Vein endothelial cell (primary cell): Measurements from ENCODE around the gene RNF151. TPM values are rescaled to one million over a fixed set of nuclear protein-coding genes. Genes with fewer than 3 reads are reported as not detected.

Source experiments
- small RNA-seq: library from RNA; depleted of rRNA; stranded (forward); fragments of <200 nt; gene quantifications from one replicate; pipeline ENCODE3, GENCODE V24; 2012
- total RNA-seq: library from RNA; depleted of rRNA; stranded (reverse); fragments of >200 nt; gene quantifications from 2 replicates; pipeline ENCODE4 v1.2.3, GENCODE V29; 2012

RNF151 gene
- not detected in 2 replicates for total RNA-seq

GRCh38 chr16:1966460-1966859 lies at the start of gene RNF151:
TSS of gene RNF151 (plus strand) at chr16:1966856. CDS start at chr16:1966882, 26 bp downstream.

GRCh38 chr16:1918351-1919326 lies 48.0 kb upstream of the RNF151 start, which contains the start of gene HS3ST6:
TSS of gene HS3ST6 (minus strand) at chr16:1918415. CDS start at chr16:1918323, 92 bp downstream.

GRCh38 chr16:1942810-1943726 lies 23.6 kb upstream of the RNF151 start, which contains the start of gene MSRB1:
TSS of gene MSRB1 (minus strand) at chr16:1943199. CDS start at chr16:1943156, 43 bp downstream.

GRCh38 chr16:1959269-1960039 lies 7.2 kb upstream of the RNF151 start, which contains the start of gene NDUFB10:
TSS of gene NDUFB10 (plus strand) at chr16:1959538. CDS start at chr16:1959625, 87 bp downstream.

GRCh38 chr16:1964506-1965395 lies 1.9 kb upstream of the RNF151 start, which contains the start of gene RPS2:
TSS of gene RPS2 (minus strand) at chr16:1964826. CDS start at chr16:1964625, 201 bp downstream.

DNA sequence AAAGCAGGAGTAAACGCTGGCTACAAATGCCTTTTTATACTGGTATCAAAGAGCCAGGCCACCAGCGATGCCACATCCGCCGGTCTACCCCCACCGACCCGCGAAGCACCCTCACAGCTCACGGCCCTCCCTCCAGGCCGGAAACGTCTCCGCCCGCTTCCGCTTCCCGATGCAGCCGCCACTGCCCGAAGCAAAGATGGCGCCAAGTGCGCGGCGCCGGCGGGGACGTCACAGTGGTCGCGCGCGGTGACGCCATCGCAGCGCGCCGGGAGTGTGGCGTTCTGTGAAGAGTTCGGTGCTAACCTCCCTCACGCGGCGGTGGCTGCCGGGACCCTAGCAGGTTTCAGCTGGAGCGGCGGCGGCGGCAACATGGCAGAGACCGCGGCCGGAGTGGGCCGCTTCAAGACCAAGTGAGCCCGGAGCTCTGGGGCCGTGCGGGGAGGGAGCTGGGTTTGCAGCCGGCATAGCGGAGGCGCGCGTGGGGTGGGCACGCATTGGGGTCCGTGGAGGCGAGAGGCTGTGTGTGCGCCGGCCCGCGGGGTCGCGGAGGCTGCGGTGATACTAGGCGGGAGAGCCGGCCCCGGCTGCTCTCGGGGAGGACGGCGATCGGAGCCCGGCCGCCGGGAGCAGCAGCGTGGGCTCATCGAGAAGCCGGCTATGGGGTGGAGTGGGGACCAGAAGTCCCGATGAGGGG lies 5.3 kb downstream of the RNF151 start, which contains the start of gene TBL3:
Gene TBL3, plus strand, starts transcription at position 258 of the 694 bp plus-strand sequence. Its CDS starts 112 bp downstream, at position 370.

DNA sequence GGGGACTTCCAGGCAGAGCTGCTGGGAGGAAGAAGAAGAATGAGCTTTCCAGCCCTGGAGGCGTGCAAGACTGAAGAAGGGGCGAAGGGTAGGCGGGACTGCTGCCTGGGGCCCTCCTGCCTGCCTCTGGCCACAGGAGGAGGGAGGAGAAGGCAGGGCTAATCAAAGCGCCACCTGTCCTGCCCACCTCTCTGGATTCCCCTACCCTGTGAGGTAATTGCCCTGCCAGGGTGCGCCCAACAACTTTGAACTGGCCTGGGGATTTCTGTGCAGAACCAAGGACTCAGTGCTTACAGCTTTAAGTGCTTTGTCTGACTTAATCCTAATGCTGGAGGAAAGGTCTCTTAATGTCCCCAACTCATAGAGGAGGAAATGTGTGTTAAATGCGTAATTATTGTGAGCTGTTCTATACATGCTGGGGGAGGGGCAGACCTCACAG lies 14.8 kb downstream of the RNF151 start, which contains the start of gene NOXO1:
Gene NOXO1, minus strand, starts transcription at position 72 of the 439 bp plus-strand sequence. CDS start 290 bp downstream, outside the sequence.

DNA sequence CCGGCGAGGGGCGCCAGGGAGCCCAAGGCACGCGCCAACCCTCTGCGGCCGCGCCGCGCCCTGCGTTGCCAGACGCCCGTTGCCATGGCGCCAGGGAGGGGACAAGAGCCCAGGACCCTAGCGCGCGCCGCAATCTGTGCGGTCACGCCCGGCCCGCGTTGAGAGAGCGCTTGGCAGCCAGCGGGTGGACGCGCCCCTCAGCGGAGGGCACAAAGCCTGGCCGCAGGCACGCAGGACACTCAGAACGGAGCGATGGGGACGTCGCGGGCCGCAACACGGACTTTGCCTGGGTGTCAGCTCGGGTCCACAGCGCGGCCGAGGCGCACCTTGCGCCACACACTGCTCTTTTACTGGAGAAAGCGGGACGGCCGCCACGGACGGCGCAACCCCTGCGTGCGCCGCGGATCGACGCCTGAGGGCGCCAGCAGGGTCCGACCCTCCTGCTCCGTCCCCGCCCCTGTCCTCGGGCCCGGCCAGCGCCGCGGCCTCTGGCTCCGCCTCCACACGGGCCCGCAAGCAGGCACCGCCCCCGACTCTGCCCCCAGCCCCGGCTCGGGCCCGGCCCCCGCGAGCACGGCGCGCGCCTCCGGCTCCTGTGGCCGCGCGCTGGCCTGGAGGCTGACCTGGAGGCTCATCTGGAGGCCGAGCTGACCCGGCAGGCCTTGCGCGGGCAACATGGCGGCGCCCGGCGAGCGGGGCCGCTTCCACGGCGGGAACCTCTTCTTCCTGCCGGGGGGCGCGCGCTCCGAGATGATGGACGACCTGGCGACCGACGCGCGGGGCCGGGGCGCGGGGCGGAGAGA lies 17.1 kb downstream of the RNF151 start, which contains the start of gene GFER:
Gene GFER, plus strand, starts transcription at position 650 of the 803 bp plus-strand sequence. Its CDS starts 26 bp downstream, at position 676.

DNA sequence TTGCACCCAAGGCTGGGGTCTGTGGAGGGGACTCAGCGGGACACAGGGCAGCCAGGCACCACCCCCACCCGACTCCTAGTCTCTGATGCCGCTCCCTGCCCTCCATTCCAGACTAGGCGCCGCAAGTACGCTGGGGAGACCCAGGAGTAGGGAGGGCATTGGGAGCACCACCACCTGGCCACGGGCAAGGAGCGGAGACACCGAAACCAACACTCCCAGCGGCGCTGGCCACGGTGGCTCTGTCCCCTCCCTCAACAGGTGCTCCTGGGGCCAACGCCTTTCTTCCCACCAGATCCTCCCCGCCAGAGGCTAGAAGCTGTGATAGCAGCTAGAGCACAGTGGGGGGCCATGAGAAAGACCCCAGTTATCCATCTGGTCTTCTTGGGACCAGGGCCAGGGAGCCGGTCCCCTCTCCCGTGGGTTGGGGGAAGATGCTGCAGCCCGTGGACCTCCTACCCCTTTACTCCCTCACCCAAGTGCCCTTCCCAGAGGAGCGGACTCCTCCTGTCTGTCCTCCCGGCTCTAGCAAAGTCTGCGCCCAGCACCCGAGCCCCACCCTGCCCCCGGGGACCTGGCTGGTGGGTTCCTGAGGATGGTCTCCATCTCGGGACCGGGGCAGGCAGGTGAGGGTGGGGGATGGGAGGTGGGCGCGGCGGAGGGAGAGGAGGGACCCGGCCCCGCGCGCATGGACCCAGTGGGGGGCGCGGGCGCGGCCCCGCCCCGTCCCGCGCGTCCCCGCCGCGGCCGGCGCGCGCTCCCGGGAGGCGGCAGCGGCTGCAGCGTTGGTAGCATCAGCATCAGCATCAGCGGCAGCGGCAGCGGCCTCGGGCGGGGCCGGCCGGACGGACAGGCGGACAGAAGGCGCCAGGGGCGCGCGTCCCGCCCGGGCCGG lies 22.8 kb downstream of the RNF151 start, which contains the start of gene SYNGR3:
Gene SYNGR3, plus strand, starts transcription at position 762 of the 892 bp plus-strand sequence. CDS start 133 bp downstream, outside the sequence.

GRCh38 chr16:2009791-2010510 lies 43.3 kb downstream of the RNF151 start, which contains the start of gene ZNF598:
TSS of gene ZNF598 (minus strand) at chr16:2009821.

Small RNA genes lying within 50 kb of the gene (small RNA-seq; reads per million reads assigned to genes)
- gene AC005363.2 (not detected), gene RN7SL219P (not detected), gene SNORA10 (not detected), gene SNORA64 (not detected)

Other genes with a start within 250 kb of the RNF151 start
- gene NME3, start 195.3 kb upstream of the RNF151 start, total RNA-seq: 32.4 and 54.5 TPM in 2 replicates
- gene EME2, start 194.0 kb upstream of the RNF151 start, total RNA-seq: 10.6 and 14.0 TPM in 2 replicates
- 69.7 and 78.7 TPM in 2 replicates for gene MRPS34, start 193.7 kb upstream of the RNF151 start, total RNA-seq
- 38.2 and 48.7 TPM in 2 replicates for gene SPSB3, start 184.3 kb upstream of the RNF151 start, total RNA-seq
- 90.8 and 92.0 TPM in 2 replicates for gene NUBP2, start 183.9 kb upstream of the RNF151 start, total RNA-seq
- not detected in 2 replicates for gene IGFALS, start 173.2 kb upstream of the RNF151 start, total RNA-seq
- gene HAGH, start 140.0 kb upstream of the RNF151 start, total RNA-seq: 50.9 and 62.7 TPM in 2 replicates
- 76.4 and 86.2 TPM in 2 replicates for gene FAHD1, start 139.7 kb upstream of the RNF151 start, total RNA-seq
- gene MEIOB, start 94.7 kb upstream of the RNF151 start, total RNA-seq: not detected in 2 replicates
- not detected in 2 replicates for gene HS3ST6, start 48.4 kb upstream of the RNF151 start, total RNA-seq
- 20.5 and 21.6 TPM in 2 replicates for gene MSRB1, start 23.7 kb upstream of the RNF151 start, total RNA-seq
- not detected in 2 replicates for gene RPL3L, start 12.2 kb upstream of the RNF151 start, total RNA-seq
- gene NDUFB10, start 7.3 kb upstream of the RNF151 start, total RNA-seq: 118 and 137 TPM in 2 replicates
- gene RPS2, start 2.0 kb upstream of the RNF151 start, total RNA-seq: 2,303 and 3,069 TPM in 2 replicates
- gene TBL3, start 5.2 kb downstream of the RNF151 start, total RNA-seq: 45.9 and 54.2 TPM in 2 replicates
- 0.33 TPM in 1 of 2 replicates, not detected in the other for gene NOXO1, start 14.6 kb downstream of the RNF151 start, total RNA-seq
- gene GFER, start 17.3 kb downstream of the RNF151 start, total RNA-seq: 11.9 and 15.7 TPM in 2 replicates
- gene SYNGR3, start 23.1 kb downstream of the RNF151 start, total RNA-seq: 1.9 and 6.9 TPM in 2 replicates
- gene ZNF598, start 43.0 kb downstream of the RNF151 start, total RNA-seq: 29.7 and 33.1 TPM in 2 replicates
- gene NPW, start 52.9 kb downstream of the RNF151 start, total RNA-seq: 0.98 and 1.1 TPM in 2 replicates
- gene NHERF2, start 60.0 kb downstream of the RNF151 start, total RNA-seq: 40.5 and 82.0 TPM in 2 replicates
- 17.9 and 28.1 TPM in 2 replicates for gene NTHL1, start 81.0 kb downstream of the RNF151 start, total RNA-seq
- gene TSC2, start 81.1 kb downstream of the RNF151 start, total RNA-seq: 67.1 and 86.9 TPM in 2 replicates
- 64.7 and 80.0 TPM in 2 replicates for gene PKD1, start 169.0 kb downstream of the RNF151 start, total RNA-seq
- 0.65 and 0.86 TPM in 2 replicates for gene RAB26, start 181.8 kb downstream of the RNF151 start, total RNA-seq
- 117 and 169 TPM in 2 replicates for gene TRAF7, start 188.9 kb downstream of the RNF151 start, total RNA-seq
- gene CASKIN1, start 229.7 kb downstream of the RNF151 start, total RNA-seq: under 0.01 TPM in 2 replicates
- 36.4 and 40.5 TPM in 2 replicates for gene MLST8, start 238.6 kb downstream of the RNF151 start, total RNA-seq
- 0.98 and 2.1 TPM in 2 replicates for gene BRICD5, start 244.0 kb downstream of the RNF151 start, total RNA-seq
- 20.3 and 21.9 TPM in 2 replicates for gene PGP, start 248.0 kb downstream of the RNF151 start, total RNA-seq